ENCODE measurements around the gene DRAM1. TPM values are rescaled to one million over a fixed set of nuclear protein-coding genes. Genes with fewer than 3 reads are reported as not detected.
"Not testable (repeated sequence)": the region's sequence is repeated elsewhere in the genome, so short reads cannot be mapped to it uniquely, and the experiment has no call there.

Gene DRAM1
- polyA plus RNA-seq, 1 of the 3 experiments (the other 2 are of a cell fraction) = 37.4 TPM

DNA sequence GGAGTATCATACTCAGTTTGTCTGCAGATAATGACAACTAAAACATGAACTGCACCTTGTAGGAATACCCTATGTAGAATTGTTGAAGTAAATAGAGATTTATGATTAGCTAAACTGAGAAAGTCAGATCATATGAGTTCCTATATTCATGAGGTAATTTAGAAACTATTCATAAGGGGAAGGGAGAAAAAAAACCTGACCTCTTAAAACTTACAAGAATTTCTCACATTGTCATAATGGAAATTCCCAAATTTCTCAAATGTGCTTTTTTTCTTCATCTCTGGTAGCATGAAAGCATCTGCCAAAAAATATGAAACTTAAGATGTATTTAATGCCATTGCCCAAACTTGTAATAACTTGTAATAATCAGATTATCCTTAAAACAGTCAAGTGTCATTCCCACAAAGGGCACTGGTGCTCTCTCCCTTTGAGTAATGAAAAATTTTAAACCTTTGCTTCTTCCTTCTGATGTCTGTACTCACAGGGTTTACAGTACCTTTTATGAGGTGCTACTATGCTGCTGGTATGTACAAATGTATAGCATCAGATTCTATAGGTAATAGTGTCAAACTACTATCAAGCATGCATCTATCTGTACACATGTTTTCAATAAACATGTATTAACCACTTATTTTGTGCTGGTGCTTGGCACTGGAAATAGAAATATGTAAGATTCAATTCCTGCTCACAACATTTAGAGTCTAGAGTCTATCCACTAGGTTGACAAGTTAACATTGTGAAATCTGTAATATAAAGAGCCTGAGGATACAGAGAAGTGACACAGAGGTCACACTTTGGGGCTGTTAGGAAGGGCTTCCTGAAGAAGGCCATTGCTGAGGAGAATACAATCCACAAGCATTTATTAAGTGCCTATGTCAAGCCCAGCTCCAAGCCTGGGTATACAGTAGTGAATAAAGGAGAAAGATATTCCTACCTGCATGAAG is 17.4 kb upstream of the DRAM1 start:
- H3K4me1 ChIP-seq (ENCODE audit: control insufficient read depth in 1 of 2, insufficient read depth in 2 of 2, low read depth in 1 of 2, low read length in 1 of 2) = peaks cover 0 to 35% of the 10 kb centered on the region in 2 experiments; a peak in 2 of 4 replicates

DNA sequence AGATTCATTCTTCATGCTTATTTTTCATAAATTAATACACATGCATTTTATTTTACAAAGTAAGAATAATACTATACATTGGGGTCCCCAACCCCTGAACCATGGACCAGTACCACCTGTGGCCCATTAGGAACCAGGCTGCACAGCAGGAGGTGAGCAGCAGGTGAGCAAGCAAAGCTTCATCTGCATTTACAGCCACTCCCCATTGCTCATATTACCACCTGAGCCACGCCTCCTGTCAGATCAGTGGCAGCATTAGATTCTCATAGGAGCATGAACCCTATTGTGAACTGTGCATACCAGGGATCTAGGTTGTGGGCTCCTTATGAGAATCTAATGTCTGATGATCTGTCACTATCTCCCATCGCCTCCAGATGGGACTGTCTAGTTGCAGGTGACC is 15.7 kb upstream of the DRAM1 start:
- H3K9ac ChIP-seq; H3K36me3 ChIP-seq (replicated peaks in 1 of 2; ENCODE audit: control insufficient read depth in 1 of 2, insufficient read depth in 2 of 2, low read length in 1 of 2); H2AFZ ChIP-seq (ENCODE audit: low read depth); H3K9me3 ChIP-seq; H3K27me3 ChIP-seq (ENCODE audit: insufficient read depth); H3K4me3 ChIP-seq (ENCODE audit: low read depth in 2 of 2, low read length in 1 of 2); DNase-seq; H3K79me2 ChIP-seq (ENCODE audit: insufficient read depth); H3K27ac ChIP-seq (ENCODE audit: low read depth in 2 of 2, low read length in 1 of 2); H3K4me2 ChIP-seq; H4K20me1 ChIP-seq (ENCODE audit: insufficient read depth); H3K9me2 ChIP-seq; POLR2A ChIA-PET: not testable (repeated sequence)
- Histone ChIP-seq H3F3A (replicated peaks; ENCODE audit: insufficient read depth) (peaks cover 23% of the 10 kb centered on the region), H3K4me1 (ENCODE audit: control insufficient read depth in 1 of 2, insufficient read depth in 2 of 2, low read depth in 1 of 2, low read length in 1 of 2) (peaks cover 0 to 20% of the 10 kb centered on the region in 2 experiments; a peak in 2 of 4 replicates)
- CTCF ChIA-PET = interaction anchor here (0.6 kb wide), 2 partner anchors 77 to 217 kb away, joined by 3 read pairs; no protein-coding TSS in a partner anchor
- 90% methylated on average over 2 of the region's 2 CpGs for WGBS (ENCODE audit: low lambda C conversion rate)

More for the DNA sequence above, 17.4 kb upstream of the DRAM1 start:
- H3K9me3 ChIP-seq = no peaks in the 10 kb centered on the region
- peak overlapping the region; percentile 35; the same call in 1 of the 2 replicates for H3K4me2 ChIP-seq
- DNase-seq = no peak
- TF ChIP-seq EP300 (IDR thresholded peaks at IDR 0.05; ENCODE audit: borderline replicate concordance in 1 of 2, low read depth in 1 of 2, low read length in 1 of 2) = peak in 1 of 2 experiments; percentile 69; a peak in 1 of 4 replicates
- no peak for TF ChIP-seq TAF1 (IDR thresholded peaks at IDR 0.05; ENCODE audit: borderline replicate concordance, low read depth, low read length)
- no peak; the same call in 1 of the 2 replicates for TF ChIP-seq TCF12 (IDR thresholded peaks at IDR 0.05)
- TF ChIP-seq, protein P1, sequence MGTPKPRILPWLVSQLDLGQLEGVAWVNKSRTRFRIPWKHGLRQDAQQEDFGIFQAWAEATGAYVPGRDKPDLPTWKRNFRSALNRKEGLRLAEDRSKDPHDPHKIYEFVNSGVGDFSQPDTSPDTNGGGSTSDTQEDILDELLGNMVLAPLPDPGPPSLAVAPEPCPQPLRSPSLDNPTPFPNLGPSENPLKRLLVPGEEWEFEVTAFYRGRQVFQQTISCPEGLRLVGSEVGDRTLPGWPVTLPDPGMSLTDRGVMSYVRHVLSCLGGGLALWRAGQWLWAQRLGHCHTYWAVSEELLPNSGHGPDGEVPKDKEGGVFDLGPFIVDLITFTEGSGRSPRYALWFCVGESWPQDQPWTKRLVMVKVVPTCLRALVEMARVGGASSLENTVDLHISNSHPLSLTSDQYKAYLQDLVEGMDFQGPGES (IDR thresholded peaks at IDR 0.05; ENCODE audit: low read depth, low read length) = no peak
- TF ChIP-seq, protein P2, sequence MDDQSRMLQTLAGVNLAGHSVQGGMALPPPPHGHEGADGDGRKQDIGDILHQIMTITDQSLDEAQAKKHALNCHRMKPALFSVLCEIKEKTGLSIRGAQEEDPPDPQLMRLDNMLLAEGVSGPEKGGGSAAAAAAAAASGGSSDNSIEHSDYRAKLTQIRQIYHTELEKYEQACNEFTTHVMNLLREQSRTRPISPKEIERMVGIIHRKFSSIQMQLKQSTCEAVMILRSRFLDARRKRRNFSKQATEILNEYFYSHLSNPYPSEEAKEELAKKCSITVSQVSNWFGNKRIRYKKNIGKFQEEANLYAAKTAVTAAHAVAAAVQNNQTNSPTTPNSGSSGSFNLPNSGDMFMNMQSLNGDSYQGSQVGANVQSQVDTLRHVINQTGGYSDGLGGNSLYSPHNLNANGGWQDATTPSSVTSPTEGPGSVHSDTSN (IDR thresholded peaks at IDR 0.05) = peak; percentile 34
- TF ChIP-seq, protein P3, sequence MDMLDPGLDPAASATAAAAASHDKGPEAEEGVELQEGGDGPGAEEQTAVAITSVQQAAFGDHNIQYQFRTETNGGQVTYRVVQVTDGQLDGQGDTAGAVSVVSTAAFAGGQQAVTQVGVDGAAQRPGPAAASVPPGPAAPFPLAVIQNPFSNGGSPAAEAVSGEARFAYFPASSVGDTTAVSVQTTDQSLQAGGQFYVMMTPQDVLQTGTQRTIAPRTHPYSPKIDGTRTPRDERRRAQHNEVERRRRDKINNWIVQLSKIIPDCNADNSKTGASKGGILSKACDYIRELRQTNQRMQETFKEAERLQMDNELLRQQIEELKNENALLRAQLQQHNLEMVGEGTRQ (IDR thresholded peaks at IDR 0.05; ENCODE audit: borderline replicate concordance, low read depth, low read length) = no peak
- TF ChIP-seq RXRA (IDR thresholded peaks at IDR 0.05; ENCODE audit: borderline replicate concordance, low read depth) = peak; percentile 47; the same call in 1 of the 2 replicates
- no peaks in the 10 kb centered on the region for H3K9me2 ChIP-seq
- no peak overlapping the region; the same call in 1 of the 2 replicates for H3K9ac ChIP-seq
- peak overlapping the region; percentile 36 to 61; a peak in 3 of 4 replicates for H3K27ac ChIP-seq (ENCODE audit: low read depth in 2 of 2, low read length in 1 of 2)
- H3K36me3 ChIP-seq (replicated peaks in 1 of 2; ENCODE audit: control insufficient read depth in 1 of 2, insufficient read depth in 2 of 2, low read length in 1 of 2) = no peaks in the 10 kb centered on the region
- H3K4me3 ChIP-seq (ENCODE audit: low read depth in 2 of 2, low read length in 1 of 2) = no peak overlapping the region
- no peaks in the 10 kb centered on the region for H4K20me1 ChIP-seq (ENCODE audit: insufficient read depth)
- ChIA-PET CTCF (interaction anchor here (1.6 kb wide), 1 partner anchor 100 kb away, joined by 4 read pairs; no protein-coding TSS in a partner anchor), POLR2A (interaction anchor here (0.5 kb wide), 1 partner anchor 13 kb away, joined by 4 read pairs; no protein-coding TSS in a partner anchor)
- peaks cover 29% of the 10 kb centered on the region for H3F3A ChIP-seq (replicated peaks; ENCODE audit: insufficient read depth)
- H2AFZ ChIP-seq (ENCODE audit: low read depth) = no peak overlapping the region
- no peaks in the 10 kb centered on the region for H3K27me3 ChIP-seq (ENCODE audit: insufficient read depth)
- no peaks in the 10 kb centered on the region for H3K79me2 ChIP-seq (ENCODE audit: insufficient read depth)

Data from SK-N-SH (cell line).